ENCODE data around the gene MAP3K7CL. TPM values are rescaled to one million over a fixed set of nuclear protein-coding genes. Genes with fewer than 3 reads are reported as not detected.

The MAP3K7CL gene
- total RNA-seq, 1 donor from 2014 or later: 3.3 TPM

Other genes starting within 250 kb of the MAP3K7CL start
- 17.8 and 19.6 TPM in 2 replicates for gene LTN1, start 137.8 kb upstream of the MAP3K7CL start, total RNA-seq
- gene RWDD2B, start 111.3 kb upstream of the MAP3K7CL start, total RNA-seq: 12.3 and 14.5 TPM in 2 replicates
- gene USP16, start 106.0 kb upstream of the MAP3K7CL start, total RNA-seq: 16.4 and 23.4 TPM in 2 replicates
- 186 and 223 TPM in 2 replicates for gene CCT8, start 57.0 kb upstream of the MAP3K7CL start, total RNA-seq
- 25.7 and 38.1 TPM in 2 replicates for gene BACH1, start 168.3 kb downstream of the MAP3K7CL start, total RNA-seq